Measurements from ENCODE around the gene CHML.

Gene CHML

DNA sequence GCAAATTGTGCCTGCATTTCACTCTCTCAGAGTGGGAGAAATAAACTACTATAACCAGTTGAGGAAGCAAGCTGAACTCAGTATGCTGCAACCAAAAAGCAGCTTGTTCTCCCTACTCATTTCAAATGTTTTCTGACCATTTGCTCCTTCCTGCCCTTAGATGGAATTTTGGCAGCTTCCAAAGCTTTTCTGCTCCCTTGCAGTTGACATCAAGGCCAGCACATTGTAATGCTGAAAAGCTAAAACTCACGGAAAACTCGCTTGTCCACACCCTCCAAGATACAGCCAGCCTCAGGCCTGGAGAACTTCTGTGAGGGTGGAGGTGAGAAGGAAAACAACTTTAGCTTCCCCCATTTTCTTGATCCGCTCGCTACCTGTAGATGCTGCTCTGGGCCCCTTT, 5.0 kb upstream of the CHML start:
- DNase-seq = no peak

DNA sequence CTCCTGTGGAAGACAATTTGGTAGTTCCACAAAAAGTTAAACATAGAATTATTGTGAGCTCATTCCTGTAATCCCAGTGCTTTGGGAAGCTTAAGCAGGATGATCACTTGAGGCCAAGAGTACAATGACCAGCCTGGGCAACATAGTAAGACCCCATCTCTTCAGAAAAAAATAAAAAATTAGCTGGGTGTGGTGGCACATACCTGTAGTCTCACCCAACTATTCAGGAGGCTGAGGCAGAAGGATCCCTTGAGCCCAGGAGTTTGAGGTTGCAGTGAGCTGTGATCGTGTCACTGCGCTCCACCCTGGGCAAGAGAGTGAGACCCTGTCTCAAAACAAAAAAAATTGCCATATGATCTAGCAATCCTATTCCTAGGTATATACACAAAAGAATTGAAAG, 4.1 kb upstream of the CHML start:
- DNase-seq = no peak

DNA sequence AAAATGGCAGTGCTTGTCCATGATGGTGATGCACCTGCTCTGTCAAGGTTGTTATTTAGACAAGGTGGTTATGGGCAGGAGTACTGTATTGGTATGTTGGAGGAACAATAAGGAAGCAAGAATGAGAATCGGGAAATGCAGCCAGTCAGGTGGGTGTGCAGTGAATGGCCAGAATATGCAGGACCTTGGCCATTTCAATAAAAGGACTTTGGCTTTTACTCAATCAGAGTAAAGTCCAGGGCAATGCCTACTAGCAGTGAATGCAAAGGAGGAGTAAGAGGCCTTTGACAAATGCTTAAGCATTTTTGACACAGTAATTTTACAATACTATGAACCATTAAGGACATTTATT, 2.4 kb upstream of the CHML start:
- DNase-seq = no peak

DNA sequence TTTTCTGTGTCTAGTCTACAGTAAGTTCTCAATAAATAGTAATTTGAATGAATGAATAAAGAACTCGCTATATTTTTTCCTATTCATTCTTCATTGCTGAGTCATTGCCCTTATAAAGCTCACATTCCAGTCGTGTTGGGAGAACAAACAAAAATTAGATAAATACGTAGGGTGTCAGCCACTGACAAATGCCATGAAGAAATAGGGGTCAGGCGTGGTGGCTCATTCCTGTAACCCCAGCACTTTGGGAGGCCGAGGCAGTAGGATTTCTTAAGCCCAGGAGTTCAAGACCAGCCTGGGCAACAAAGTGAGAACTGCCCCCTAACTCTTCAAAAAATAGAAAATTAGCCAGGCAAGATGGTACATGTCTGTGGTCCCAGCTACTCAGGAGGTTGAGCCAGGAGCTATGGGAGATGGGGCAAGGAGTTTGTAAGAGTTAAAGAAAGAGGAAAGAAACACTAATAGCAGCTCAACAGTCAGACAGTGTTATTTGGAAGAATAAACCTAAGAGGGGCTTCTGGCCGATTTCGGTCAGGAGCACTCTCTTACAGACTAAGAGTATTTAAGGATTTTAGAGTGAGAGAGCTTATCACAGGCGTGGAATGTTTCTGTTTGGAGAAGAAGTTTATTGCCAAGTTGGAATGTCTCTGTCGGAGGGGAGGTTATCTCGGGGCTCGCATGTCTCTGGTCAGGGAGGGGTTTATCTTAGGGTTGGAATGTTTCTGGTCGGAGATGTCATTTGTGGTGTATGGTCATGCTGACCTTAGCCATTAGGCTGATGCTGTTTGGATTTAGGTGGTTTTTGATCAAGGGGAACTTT, 1.8 kb upstream of the CHML start:
- no peak for DNase-seq

DNA sequence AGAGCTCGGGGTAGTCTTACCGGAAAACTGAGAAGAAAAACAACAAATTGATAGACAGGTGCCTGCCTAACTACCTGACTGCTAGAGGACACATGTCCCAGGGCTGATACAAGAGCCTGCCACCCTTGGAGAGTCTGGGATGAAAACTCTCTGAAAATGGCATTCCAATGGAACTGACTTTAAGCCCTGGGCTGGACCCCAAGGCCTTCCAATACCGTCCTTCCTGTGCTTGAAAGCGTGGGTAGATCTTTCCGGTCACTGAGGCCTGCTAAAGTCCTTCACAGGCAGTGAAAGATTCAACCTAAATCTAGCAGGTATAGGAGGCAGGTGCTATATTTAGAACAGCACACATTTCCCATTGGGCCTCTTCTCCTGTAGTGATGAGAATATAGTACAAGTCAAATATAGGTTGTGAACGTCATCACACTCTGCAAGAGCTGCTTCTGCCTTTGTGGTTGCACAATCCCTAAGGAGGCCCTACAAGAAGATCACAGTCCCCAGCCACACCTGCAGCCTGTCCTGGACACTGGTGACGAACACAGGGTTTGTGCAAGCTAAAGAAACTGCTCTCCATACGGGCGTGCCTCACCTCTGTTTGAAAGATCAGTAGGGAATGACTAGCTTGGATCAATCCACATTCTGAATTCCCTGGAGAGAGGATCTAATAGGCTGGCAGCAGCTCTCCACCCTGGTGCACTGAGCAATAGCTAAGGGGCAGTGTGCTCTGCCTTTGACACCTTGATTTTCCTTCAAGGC, 876 bp upstream of the CHML start:
- DNase-seq = no peak

DNA sequence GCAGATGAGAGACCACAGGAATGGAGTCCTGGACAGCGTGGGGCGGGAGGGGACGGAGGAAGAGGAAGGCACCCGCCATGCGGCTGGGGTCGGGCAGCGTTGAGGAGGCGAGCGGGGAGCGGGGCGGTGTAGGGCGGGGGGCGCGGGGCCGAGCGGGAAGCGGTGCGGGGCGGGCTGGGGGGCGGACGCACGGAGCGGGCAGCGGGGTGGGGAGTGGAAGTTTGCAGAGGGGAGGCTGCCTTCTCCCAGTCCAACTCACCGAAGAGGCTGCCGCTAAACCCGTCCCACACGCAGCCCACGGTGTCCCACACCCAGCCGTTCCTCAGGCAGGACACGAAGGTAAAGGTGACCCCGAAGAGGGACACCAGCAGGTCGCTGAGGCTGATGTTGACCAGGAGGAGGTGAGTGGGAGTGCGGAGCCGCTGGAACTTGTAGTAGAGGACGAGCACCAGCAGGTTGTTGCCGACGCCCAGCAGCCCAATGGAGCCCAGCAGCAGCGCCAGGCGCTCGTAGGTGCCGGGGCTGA, 483 bp downstream of the CHML start:
- DNase-seq = peak; percentile 51

DNA sequence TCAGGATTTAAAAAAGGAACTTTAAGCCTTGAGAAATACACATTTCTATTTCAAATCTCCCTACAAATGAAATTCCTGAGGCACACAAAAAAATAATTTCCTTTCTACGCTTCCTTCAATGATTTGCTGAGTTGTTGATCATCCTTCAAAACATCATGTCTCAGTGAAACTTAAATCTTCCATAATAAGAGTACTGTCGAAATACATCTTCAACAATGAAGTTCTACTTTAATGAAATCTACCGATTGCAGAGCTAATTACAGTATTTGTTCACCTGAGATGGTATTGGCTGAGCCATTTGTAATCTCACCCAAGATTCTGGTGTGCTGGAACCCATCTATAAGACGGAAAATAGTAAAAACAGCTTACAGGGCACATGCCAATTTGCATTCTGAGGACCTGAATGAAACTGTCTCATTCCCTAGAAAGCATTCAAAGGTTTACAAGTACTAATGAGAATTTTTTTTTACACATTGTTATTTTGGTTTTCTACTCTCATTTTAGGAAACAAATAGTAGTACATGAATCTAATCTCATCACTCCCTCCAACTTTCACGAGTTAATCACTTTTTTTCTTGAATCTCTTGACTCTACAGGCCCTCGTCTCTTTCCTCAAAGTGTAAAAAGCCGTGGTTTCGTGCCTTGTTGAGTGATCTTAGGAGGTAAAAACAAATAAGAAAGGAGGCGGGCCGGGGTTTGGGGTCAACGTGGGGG, 1.1 kb downstream of the CHML start:
- no peak for DNase-seq

DNA sequence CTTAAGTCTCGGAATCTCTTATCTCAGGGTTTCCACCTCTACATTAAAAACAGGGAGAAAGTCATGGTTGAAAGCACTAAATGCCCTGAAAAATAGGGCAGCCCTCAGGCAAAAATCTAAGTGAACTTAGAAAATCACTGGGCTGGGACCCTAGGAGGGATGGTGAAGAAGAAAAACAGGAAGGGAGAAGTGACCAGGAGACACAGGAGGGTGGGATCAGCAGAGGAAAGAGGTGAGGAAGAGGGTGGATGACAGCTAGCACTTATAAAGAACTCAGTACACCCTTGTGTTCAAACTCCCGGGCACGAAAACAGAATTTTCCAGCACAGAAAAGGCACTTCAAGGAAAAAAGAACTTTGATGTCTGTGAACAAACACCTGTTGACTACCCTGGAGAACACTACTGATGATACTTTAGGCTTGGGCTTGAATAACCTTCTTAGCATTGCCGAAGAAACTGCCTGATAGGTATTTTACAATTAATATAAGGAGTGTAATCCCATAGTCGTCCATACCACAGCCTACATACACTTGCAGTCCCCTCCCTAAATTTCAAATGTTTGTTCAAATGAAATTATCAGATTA, 2.0 kb downstream of the CHML start:
- DNase-seq = no peak

DNA sequence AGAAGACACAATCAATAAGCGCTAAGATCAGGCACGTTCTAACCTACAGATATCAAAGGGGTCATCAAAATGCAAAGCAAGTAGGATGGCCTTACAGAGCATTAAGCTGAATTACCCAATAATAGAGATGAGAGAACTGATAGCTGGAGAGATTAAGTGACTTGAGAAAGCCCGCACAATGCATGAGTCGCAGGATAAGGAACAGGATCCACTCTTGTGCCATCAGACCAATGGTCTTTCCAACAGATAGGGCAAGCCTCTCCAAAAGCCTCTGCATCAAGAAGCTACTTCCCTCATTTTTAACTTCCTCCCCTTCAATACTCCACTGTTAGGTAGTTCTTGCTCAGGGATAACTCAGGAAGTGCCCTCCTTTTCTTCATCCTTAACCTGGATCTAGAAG, 2.6 kb downstream of the CHML start:
- DNase-seq = no peak

DNA sequence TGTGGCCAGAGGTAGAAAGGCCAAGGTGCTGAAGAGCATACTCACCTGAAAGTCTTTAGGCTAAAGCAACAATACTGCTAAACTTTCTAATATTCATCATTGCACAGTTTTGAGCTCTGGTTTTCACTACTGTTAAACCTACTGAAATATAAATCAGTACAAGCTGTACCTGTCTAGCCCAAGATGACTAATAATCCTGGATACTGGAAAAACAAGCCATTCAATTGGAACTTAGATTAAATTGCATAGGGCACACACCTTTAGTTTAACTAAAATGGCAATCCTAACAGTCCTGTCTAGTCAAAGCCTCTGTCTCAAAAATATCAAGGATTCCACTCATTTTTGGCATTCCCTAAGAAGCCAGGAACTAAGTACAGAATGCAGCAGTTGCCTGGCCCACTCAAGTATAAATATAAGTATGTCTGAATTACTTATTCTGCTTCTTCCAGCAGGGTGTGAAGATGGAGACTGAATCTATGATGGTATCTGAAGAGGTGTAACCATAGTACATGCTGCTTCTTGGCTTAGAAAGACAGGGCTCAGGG, 3.1 kb downstream of the CHML start:
- no peak for DNase-seq

DNA sequence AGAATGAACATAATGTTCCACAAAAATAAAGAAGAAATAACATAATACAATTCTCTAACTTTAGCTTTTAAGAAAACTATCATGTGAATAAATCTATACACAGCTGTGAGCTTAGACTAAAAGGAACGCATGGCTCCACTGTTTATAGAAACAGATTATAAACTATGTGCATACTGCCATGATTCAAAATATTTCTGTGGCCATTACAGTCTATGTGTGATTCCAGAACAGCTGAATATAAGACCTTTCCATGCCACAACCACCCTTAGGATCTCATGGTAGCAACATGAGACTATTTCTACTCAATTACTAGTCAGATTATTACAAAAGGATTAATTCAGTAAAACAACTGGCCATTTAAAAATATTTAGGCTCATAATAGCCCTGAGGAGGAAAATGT, 3.9 kb downstream of the CHML start:
- no peak for DNase-seq

DNA sequence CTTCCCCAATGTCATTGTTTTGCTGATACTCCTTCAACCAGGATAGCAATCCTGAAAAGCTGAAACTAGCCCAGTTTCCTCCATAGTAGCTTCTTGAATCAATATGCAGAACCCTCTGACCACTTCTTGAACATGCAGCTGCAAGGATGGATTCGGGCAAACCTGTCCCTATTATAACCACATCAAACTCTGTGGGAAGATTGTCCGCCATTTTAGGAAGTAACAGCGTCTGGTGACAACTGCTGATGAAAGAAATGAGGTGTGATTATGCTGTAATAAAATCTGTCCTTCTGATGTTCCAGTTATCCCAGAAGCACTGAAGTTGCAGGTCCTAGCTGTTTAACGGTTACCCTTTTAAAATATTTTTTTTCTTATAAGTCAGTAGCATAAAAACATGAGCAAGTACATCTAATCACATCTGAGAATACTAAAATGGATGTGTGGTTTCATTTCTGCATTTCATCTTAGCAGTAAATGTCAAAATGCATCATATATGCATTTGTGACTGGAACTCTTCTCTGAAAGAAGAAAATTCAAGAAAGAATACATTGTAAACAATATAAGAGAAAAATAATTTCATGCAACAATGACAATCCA, 4.5 kb downstream of the CHML start:
- no peak for DNase-seq

DNA sequence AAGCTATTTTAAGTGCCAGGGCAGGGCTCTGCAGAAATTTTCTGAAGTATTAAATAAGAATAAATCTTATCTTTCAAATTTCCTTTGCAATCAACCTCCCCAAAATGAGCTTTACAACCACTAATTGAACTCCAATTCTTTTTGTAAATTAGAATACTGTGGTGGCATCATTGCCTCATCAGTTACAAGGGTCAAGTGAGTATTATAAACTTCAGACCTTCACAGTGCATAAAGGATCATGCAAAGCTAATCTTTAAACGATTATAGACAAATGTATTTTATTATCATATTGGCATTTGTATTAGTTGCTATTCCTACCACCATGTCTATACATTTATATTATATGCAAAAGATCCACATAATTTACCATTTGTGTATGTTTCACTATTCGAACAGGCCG, 7.2 kb downstream of the CHML start:
- no peak for DNase-seq

DNA sequence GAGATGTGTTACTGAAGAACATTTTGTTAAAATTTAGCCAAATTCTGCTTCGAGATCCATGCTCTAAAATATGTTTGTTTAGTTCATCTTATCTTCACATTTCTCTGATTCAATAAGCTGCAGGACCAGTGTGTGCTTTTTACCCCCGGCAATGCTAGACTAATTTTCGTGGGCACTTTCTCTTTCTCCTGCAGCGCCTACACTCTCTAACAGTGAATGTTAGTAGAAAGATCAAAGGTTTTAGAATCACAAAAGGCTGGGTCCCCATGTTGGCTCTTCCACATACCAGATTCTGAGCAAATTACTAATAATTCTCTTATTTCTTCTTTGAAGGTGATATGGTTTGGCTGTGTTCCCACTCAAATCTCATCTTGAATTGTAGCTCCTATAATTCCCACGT, 8.5 kb downstream of the CHML start:
- no peak for DNase-seq

DNA sequence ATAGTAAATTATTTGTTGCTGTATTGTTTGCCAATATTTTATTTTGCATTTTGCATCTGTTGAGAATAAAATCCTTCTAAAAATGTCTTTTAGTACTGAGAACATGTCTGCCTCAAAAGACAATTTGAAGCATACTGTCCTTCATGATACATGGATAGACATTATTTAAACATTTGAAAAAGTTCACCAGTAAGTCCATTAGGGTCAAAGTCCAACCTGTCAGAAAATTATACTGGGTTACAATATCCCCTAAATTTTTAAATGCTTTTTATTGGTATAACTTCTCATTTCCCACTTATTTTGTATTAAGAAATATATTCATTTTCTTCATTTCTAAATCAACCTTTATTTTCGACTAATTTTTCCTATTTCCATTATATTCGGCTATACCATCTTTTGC, 9.3 kb downstream of the CHML start:
- no peak for DNase-seq

DNA sequence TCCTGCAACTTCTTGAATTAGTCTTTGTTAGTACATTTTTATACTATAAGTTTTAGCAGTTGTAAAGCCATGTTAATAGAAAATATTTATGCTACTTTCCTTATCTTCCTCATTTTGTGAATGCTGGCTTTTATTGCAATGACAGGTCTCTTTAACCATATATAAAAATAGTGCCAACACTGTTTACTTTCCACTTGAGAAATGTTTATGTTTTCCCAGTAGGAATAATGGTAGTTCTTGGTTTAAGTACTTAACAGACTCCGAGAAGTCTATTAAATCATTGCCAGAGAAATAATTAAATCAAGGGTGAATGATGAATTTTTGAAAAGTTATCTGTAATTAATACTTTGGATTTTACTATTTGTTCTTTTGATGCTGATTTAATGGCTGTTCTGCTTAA, 9.7 kb downstream of the CHML start:
- DNase-seq = no peak

DNA sequence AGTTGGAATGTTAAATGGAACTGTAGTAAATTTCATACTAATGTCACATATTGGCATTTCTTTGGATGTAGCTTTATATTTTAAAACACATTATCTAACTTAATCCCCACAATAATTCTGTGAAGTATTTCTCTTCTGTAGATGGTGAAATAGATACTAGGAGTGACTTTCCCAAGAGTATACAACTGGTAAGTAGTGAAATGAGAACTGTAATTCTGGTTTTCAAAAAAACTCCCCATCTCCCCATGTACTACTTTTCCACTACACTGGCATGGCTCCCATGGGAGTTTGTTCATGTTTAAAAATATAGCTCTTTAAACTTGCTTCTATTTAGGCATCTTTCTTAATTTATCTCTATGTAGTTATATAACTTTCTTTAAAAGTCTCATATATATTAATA, 10.2 kb downstream of the CHML start:
- no peak for DNase-seq

DNA sequence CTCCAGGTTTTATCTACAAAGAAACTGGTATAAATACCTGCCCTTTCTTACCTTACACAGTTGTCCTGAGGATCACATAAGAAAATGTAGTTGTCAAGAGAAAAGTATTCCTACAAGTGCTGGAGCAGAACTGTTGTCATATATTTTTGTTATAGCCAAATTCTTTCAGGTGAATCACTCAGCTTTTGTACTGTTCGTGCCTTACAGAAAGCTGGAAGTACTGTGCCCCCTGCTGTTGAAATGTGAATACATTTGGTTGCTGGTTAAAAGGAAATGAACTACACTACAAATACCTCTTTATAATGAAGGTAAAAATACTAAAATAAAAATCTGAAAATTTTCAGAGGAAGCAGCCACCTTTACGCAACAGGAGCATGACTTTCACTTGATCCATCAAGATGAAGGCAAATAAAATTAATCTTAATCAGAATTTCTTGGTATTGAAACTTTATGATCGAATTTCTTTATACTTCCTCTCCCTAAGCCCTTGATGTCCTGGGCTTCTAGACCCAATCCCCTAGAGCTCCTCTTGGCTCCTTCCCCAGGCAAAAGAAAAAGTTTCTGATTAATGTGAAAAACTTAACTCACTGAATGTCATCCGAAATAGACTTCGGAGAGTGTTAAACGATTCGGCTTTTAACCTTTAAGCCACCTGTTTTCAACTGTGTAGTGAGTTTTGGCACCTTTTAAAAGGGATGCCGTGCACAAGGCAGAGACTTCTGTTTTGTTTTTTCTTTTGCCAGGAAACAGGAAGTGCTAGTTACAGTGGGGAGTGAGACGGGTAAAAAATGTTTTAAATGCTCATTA, 12.5 kb downstream of the CHML start:
- no peak for DNase-seq

DNA sequence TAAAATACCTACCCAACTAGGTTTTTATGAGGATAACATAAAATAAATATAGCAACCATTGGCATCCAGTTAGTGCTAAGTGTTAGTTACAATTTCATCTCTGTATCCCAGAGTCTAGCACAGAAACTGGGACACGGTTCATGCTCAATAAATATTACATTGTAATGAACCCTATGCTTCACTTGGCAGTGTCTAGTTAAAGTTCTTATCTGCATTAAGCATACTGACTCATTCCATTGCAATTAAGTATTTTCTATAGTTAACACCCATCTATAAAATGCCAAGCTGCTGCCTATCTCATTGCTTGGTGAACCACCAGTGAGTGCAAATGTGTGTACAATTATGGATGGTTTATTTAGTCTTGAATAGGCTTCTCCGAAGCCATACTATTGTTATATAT, 15.2 kb downstream of the CHML start:
- DNase-seq = no peak

DNA sequence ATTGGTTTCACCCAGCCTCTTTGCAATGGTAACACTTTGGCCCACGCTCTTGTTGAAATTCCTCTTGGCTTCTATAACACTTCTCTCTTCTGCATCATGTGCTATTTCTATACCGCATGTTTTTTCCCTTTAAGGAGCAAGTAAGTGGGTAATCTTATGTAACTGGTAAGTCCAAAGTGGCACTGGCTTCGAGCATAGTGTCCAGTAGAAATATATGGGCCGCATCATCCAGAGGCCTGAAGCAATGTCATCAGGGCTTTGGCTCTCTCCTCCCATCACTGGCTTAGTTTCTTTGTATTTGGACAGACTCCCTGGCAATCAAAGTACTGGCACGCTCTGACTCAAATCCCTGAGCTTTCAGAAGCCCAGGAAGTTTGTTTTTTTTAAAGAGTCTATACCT, 17.5 kb downstream of the CHML start:
- no peak for DNase-seq

DNA sequence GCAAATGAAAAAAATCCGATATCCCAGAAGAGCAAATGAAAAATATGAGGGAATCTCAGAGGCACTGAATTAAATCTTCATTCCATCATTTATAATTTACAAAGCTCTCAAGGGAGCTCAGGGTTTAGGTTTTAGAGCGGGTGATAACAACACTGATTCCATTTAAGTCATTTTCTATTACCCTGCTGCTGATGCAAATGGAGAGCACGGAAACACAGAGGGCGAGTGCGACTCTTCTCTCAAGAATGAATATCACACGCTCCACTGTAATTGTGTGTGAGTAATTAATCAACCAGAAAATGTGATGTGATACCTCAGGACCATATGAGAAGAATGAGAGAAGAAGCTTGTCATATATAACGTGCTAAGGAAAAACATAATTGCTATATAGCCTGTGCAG, 22.7 kb downstream of the CHML start:
- DNase-seq = no peak

All from NK-92 treated with Interleukin-12 subunit alpha and Interleukin-12 subunit beta, amount 100 ng/mL, for 24 hours (cell line).